HG02571 (cell line): ENCODE results near the gene ROR2.

Experiments
- ATAC-seq: cut with Tn5 transposase; IDR thresholded peaks from one replicate; pipeline ENCODE4 v1.9.1; 2021; ENCODE audit warnings: mild to moderate bottlenecking, moderate library complexity; ENCODE audit not compliant: unreplicated experiment

Gene ROR2

GRCh38 chr9:91757782-91758181, 192.2 kb downstream of the ROR2 start:
- ATAC-seq, result no peak

DNA sequence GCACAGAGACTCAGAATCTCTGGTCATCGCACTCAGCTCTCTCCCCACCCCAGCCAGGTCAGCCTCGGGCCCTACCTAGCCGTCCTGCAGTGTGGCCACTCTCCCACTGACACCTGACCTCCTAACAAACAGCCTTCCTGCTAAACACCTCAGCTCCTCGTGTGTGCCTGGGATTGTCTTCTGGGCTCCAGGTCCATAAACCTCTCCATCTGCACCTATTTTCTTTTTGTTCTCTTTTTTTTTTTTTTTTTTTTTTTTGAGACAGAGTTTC, 193.6 kb downstream of the ROR2 start:
- ATAC-seq, result no peak

GRCh38 chr9:91755761-91756509, 194.1 kb downstream of the ROR2 start:
- no peak for ATAC-seq

DNA sequence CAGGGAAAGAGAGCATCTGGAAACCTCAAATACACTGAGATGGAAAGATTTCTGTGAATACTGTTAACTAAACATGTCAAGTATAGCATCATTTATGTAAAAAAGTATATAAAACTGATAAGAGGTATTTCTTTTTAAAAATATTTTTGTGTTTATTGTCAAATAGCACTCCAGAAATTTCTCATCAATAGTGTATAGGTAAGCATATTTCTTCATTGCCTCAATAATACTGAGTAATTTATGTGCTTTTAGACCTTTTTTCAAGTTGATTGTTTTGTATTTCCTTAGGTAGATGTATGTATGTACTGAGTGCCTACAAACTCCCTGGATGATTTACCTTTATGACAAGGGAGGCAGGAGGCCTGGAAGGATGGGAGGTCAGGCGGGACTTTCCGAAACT, 196.3 kb downstream of the ROR2 start:
- ATAC-seq, result no peak

DNA sequence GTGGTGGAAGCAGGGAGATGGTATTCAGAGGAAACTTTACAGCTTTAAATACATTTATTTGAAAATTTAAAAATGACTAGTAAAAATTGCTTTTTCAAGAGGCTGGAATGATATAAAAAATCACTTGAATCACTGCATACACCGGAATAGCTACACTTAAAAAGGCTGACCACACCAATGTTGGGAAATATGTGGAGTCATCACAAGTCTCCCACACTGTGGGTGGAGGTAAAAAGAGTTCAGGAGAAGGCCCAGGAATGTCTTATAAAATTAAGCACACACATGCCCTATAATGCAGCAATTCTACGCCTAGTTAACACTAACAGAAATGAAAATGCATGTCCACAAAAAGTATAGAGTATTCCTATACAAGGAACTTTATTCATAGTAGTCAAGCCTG, 198.1 kb downstream of the ROR2 start:
- no peak for ATAC-seq

GRCh38 chr9:91750343-91750742, 199.7 kb downstream of the ROR2 start:
- ATAC-seq, result no peak

- no peak for ATAC-seq
Measured at GRCh38 chr9:91746904-91747303, 203.1 kb downstream of the ROR2 start.

DNA sequence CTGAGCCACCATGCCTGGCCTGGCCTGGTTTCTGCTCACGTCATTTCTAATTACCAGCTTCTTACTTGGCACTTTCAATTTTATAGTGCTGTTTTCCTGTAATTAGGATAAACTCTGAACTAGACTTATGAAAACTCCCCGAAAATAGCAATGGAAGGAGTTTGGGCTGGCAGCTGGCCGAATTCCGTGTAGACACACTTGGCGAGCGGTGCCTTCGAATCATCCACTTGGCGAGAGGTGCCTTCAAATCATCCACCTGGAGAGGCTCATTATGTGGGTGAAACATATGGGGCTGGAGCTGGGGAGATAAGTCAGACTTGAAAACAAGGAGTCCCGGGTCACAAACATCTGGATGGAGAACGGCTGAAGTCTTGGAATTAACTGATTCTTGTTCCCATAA, 203.7 kb downstream of the ROR2 start:
- ATAC-seq, result no peak

- ATAC-seq, result no peak
Measured at GRCh38 chr9:91744114-91744513, 205.9 kb downstream of the ROR2 start.

- no peak for ATAC-seq
Measured at GRCh38 chr9:91741522-91741921, 208.5 kb downstream of the ROR2 start.

DNA sequence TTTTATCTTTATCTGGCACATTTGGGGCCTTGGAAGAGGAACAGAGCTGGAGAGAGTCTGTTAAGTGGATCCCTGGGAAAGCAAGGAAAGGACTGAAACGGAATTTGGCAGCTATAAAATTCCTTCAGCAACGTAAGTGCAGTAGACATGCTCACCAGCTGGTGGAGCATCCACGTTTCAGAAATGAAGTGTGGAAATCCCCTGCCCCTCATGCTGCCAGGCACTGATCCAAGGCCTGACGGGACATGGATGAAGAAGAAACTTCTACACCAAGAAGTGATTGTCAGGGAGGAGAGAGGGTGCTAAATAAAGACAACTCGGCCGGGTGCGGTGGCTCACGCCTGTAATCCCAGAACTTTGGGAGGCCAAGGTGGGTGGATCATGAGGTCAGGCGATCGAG, 209.3 kb downstream of the ROR2 start:
- ATAC-seq, result no peak

GRCh38 chr9:91736898-91737601, 213.0 kb downstream of the ROR2 start:
- ATAC-seq, result no peak

DNA sequence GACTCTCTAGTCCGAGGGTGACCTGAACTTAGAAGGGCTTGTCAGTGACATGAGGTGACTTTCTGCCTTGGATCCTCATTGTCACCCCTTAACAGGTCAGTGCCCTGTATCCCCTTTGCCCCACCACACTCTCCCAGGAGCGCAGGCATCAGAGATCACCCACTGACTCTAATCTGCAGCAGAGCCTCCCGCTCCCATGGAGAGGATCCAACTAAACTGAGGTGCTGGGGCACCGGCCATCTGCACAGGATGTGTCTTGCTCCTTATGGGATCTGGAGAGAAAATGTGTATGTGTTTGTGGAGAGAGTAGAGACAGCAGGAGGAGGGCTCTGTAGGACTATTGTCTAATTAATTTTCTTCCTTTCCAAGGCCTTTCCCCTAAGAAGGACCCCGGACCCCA, 213.7 kb downstream of the ROR2 start:
- no peak for ATAC-seq

GRCh38 chr9:91735049-91735448, 215.0 kb downstream of the ROR2 start:
- ATAC-seq, result no peak

DNA sequence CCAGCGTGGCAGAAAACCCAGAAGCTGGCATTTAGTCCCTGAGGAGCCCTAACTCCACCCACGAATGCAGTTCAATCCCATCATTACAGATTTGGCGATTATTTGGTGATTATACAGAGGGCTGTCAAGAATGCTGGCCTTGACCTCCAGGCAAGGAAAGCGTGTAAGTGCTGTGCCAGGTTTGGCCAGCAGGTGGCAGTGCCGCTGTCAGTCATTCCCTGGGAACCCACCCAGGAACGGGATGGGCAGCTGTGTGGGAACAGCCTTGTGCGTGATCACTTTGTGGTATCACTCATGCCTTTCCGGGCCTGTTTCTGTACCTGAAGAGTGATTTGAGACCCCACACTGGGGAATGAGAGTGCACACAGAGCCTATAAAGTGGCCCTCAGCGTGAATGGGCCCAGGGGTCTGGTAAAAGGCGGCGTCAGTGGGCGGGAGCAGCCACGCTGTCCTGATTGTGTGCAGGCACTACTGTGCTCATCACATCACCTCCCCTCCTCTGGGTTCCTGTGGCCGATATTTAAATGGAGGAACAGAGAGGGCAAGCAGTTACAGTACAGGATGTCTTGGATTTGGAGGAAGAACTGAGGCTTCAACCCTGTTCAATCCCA, 215.6 kb downstream of the ROR2 start:
- no peak for ATAC-seq

DNA sequence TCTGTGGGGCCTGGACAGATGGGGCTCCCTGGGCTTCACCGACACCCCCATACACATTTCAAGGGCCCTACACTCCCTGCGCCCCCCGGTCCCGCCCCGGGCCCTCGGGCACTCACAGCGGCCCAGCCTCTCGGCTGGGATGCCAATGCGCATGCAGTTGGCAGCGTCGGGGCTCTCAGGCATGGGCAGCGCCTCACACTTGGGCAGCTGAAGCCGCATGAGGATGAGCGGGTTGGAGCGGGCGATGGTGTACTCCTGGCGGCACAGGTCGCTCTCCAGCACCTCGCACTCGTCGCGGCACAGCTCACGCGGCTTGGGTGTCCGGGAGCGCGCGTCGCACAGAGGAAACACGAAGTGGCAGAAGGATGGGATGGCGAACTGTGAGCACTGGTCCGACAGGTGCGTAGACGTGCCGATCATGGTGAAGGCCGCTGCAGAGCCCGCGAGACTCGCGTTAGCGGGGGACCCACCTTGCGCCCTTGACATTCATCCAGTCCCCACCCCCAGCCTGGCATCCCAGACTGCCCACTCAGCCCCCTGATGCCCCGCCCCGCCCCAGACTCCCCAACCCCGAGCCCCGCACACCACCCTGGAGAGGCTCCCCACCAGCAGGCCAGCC, 216.9 kb downstream of the ROR2 start:
- no peak for ATAC-seq

DNA sequence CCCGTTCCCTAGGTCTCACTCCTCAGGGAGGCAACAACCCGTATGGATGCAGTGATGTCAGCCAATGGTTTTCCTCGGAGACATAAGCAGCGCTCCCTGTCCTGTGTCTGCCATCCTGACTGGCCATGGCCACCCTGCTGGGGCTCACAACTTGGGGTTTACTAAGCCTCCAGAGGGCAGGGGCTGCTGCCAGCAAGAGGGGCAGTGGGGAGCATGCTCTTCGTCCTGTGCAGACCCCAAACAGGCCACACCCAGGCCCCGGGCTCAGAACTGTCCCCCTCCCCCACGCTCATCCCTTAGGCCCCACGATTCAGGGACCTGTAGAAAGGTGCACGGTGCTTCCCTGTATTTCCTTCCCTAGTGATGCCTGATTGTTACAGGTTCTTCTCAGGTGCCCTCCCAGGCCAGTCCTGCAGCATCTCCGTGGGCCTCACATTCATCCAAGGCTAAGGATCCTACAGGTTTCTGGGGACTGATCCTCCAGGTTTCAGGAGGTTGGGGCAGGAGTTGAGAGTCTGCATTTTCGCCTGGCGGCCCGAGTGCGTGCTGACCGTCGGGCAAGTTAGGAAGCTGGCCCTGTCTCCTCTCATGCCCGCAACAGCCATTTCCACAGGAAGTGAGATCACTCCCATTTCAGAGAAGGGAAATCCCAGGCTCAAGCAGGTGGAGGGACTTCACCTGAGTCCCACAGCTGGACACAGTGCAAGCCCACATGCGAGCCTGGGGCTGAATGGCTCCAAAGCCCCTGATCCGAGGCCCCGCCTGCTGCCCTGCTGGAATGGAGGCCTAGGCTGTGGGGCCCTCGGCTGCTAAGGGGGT, 217.6 kb downstream of the ROR2 start:
- no peak for ATAC-seq

- ATAC-seq, result no peak
Measured at GRCh38 chr9:91730806-91731205, 219.2 kb downstream of the ROR2 start.

DNA sequence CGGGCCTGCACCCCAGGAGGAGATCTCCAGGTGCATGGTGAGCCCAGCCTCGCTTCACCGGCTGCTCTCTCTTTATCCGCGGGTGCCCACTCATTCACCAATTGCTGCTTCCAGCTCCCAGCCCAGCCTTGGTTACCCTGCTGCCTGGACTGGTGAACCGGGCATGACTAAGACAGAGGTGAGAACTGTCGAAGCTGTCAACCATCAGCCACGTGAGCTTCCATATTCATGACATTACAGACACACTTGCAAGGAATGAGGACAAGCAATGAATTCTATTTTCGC, 220.5 kb downstream of the ROR2 start:
- ATAC-seq, result no peak

DNA sequence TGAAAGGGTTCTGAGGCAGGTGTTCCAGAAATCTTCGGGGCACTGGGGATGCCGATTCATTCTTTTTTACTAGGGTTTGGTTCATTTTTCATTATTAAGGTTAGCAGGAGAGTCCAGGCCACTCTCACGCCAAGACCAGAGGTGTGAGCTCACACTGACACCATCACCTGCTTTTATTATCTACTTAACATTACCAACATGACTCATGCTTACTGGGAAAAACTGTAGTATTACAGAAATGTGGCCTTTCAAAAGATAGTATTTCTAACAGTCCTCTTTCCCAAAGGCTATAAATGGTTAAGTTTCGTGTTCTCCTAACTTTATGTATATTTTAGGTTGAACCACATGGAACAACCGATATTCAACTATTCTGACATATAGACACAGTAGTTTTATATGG, 222.1 kb downstream of the ROR2 start:
- ATAC-seq, result no peak

DNA sequence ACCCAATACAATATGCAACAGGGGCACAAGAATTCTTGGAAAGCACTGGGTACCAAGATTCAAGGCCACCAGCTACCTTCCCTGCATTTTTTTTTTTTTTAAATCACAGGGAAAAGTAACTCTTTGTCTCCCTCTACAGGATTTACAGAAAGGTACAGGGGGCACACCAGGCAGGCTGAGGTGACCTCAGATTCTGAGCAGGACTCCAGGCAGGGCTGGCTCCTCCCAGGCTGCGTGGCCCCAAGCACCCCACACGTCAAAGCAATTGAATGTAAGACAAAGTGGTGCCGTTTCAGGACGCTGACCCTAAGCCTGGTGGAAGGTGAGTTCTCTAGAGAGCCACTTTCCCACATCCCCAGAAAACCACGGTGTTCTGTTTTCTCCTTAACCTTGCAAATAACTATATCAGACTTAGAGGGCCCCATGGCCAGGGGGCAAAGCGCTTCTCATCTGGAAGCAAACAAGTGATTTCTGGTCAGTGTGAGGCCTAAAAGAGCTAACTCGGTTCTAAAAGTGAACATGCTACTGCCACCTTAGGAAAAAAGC, 222.6 kb downstream of the ROR2 start:
- ATAC-seq, result no peak
